Left ventricle myocardium inferior (tissue), 1 donor: ENCODE results near the gene HOXC10. TPM values are rescaled to one million over a fixed set of nuclear protein-coding genes. Genes with fewer than 3 reads are reported as not detected.

ENCODE experiments used
- DNase-seq: peaks from one replicate; pipeline ENCODE4 v3.0.0-alpha.2; 2020
- H3K27ac ChIP-seq: fragments of 200-600 bp; replicated peaks from 2 replicates; pipeline ENCODE4 v1.8.0; 2021
- H3K27me3 ChIP-seq: fragments of 200-600 bp; 2 replicates; pipeline ENCODE4 v1.8.0; 2021; ENCODE audit warnings: low read depth
- H3K36me3 ChIP-seq: fragments of 200-600 bp; 2 replicates; pipeline ENCODE4 v1.8.0; 2021
- H3K4me1 ChIP-seq: fragments of 200-600 bp; 2 replicates; pipeline ENCODE4 v1.8.0; 2021
- H3K4me3 ChIP-seq: fragments of 200-600 bp; 2 replicates; pipeline ENCODE4 v1.8.0; 2021; ENCODE audit warnings: mild to moderate bottlenecking, moderate library complexity
- H3K9me3 ChIP-seq: fragments of 200-600 bp; replicated peaks from 2 replicates; pipeline ENCODE4 v1.8.0; 2021
- intact Hi-C: fragments of 100-400 bp; cut with micrococcal nuclease; formaldehyde crosslinking; loops from one replicate; pipeline ENCODE4 v1.11.0; 2022
- total RNA-seq: library from RNA; stranded (reverse); fragmentation: NEBNext Ultra II Directional; extraction: Animal tissue kit (Norgen Biotek cat#: 25700); gene quantifications from one replicate; pipeline ENCODE4 v1.2.1, GENCODE V29; 2021
- TF ChIP-seq, protein P1 (sequence below): fragments of 200-600 bp; IDR thresholded peaks from 2 replicates; pipeline ENCODE4 v1.8.0; 2021; ENCODE audit warnings: antibody characterized with exemption, mild to moderate bottlenecking, borderline replicate concordance
- donor health status: DM: no; HTN: yes; CAD: no; lungs with severe emphysema.

HOXC10 gene
- total RNA-seq, 1 donor from 2014 or later = not detected

DNA sequence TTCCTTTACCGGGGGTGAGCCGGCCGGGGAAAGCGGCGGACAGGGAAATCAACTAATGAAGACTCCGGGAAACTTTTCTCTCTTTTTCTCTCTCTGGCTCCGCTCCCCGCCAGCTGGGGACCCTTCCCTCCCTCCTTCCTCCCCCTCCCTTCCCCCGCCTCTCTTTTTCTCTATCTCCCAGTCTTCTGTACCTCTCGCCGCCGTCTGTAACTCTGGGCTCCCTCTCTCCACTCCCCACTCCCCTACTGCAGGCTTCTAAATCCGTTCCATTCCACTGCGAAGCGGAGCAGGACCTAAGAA lies 18.9 kb upstream of the HOXC10 start:
- H3K4me1 ChIP-seq = peaks cover 17% of the 10 kb centered on the region
- intact Hi-C loops = no loop called here
- H3K36me3 ChIP-seq = no peaks in the 10 kb centered on the region
- H3K4me3 ChIP-seq = no peak overlapping the region
- no peaks in the 10 kb centered on the region for H3K9me3 ChIP-seq
- no peak for DNase-seq
- TF ChIP-seq, protein P1, sequence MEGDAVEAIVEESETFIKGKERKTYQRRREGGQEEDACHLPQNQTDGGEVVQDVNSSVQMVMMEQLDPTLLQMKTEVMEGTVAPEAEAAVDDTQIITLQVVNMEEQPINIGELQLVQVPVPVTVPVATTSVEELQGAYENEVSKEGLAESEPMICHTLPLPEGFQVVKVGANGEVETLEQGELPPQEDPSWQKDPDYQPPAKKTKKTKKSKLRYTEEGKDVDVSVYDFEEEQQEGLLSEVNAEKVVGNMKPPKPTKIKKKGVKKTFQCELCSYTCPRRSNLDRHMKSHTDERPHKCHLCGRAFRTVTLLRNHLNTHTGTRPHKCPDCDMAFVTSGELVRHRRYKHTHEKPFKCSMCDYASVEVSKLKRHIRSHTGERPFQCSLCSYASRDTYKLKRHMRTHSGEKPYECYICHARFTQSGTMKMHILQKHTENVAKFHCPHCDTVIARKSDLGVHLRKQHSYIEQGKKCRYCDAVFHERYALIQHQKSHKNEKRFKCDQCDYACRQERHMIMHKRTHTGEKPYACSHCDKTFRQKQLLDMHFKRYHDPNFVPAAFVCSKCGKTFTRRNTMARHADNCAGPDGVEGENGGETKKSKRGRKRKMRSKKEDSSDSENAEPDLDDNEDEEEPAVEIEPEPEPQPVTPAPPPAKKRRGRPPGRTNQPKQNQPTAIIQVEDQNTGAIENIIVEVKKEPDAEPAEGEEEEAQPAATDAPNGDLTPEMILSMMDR = no peak
- peaks cover 100% of the 10 kb centered on the region for H3K27me3 ChIP-seq
- no peak overlapping the region for H3K27ac ChIP-seq

DNA sequence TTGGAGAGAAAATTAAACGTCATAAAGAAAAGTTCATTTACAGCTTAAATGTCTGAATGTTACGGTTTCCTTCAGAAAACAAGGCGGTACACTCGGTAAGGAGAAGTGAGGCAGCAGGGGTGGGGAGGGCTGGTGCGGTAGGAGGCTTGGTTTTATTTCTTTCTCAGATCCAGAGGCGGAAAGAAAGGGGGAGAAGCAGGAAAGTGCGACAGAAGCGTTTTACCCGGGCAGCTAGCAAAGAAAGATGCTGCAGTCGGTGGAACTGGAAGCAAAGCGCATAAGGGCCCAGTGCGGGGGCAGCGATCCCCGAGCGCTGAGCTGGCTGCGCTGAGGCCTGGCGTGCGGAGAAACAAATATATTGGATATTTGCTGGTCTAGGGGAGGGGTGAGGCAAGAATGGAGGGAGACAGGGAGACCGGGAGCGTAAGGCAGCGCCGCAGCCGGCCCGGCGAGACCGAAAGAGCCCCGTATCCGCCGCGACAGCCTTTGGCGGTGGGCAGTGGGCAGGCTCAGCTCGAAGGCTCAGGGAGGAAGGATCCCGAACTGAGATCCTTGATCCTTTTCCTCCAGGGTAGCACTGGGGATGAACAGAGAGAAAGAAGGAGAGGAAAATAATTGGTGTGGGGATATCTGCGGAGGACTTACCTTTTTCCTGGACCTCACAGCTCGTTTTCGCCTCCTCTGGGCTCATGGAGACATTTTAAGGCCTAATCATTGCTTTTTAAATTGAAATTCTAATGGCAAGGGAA lies 18.4 kb upstream of the HOXC10 start:
- no peak overlapping the region for H3K27ac ChIP-seq
- no peaks in the 10 kb centered on the region for H3K9me3 ChIP-seq
- intact Hi-C loops = no loop called here
- peaks cover 100% of the 10 kb centered on the region for H3K27me3 ChIP-seq
- H3K36me3 ChIP-seq = no peaks in the 10 kb centered on the region
- TF ChIP-seq, protein P1 = no peak
- H3K4me1 ChIP-seq = peaks cover 14% of the 10 kb centered on the region
- no peak for DNase-seq
- peak overlapping the region; percentile 3 for H3K4me3 ChIP-seq

DNA sequence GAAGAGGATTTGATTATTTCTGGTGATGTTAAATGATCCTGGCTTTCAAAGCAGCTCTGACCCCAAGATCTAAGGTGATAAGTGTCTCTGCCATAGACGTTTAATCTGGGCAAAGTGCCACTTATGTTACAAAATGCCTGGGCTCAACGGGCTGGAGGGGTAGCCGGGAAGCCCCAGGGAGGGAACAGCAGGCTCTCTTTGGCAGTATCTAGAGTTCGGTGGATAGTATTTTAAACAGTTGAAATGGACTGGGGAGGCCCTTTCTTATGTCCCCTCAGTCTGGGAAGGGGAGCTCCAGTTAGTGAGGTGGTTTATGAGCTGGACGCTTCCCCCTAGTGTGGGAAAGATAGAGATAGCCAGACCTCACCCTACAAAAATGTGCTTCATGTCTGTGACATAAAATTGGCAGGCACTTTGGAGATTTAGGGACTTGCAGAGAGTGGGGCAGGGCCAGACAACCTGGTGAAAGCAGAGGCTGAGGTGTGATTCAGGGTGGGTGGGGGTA lies 17.5 kb upstream of the HOXC10 start:
- peaks cover 100% of the 10 kb centered on the region for H3K27me3 ChIP-seq
- intact Hi-C loops = no loop called here

DNA sequence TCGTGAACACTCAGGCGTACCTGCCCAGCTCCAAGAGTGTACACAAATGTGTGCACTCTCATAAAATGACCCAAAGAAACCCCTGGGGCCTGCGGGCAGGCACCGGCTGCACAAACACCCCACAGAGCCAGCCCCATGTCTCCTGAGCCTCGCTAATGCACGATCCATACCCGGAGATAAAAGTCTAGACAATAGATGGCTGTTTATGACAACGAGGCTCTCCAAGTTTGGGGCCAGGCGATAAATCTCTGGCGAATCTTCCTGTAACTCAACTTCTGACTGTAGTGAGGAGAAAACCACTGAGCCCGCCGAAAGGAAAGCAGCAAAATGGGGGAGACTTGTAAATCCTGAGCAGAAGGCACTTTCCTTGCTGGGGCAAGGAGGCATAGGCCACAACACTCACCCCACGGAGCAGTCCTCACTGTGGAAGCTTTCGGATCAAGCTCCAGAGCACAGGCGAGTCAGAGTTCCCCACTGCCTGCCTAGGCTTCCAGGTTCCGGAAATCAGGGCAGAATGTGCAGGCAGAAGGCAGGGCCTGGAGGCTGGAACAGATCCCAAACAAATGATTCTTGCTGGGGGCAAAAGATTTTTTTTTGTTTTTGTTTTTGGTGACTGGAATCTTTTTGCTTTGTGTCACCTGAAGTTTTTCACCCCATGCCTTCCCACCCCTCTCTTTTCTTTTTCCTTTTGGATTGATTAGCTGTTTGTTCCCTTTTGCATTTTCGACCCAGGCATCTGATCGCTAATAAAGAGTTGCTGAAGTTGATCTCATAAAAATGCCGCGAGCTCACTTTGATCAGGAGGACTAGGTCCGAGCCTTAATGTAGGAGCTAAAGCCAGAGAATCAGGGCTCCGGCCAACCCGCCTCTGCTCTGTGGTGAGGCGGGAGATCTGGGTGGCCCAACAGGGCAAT lies 16.5 kb upstream of the HOXC10 start:
- intact Hi-C loops = no loop called here
- Histone ChIP-seq H3K27ac (no peak overlapping the region), H3K4me1 (peaks cover 19% of the 10 kb centered on the region), H3K9me3 (no peaks in the 10 kb centered on the region), H3K36me3 (no peaks in the 10 kb centered on the region), H3K27me3 (peaks cover 100% of the 10 kb centered on the region), H3K4me3 (no peak overlapping the region)
- no peak for DNase-seq
- TF ChIP-seq, protein P1 = no peak

More for the DNA sequence above, 17.5 kb upstream of the HOXC10 start:
- H3K36me3 ChIP-seq = no peaks in the 10 kb centered on the region
- H3K4me1 ChIP-seq = peaks cover 14% of the 10 kb centered on the region
- H3K4me3 ChIP-seq = no peak overlapping the region
- no peak overlapping the region for H3K27ac ChIP-seq
- no peak for DNase-seq
- no peaks in the 10 kb centered on the region for H3K9me3 ChIP-seq
- TF ChIP-seq, protein P1 = no peak

DNA sequence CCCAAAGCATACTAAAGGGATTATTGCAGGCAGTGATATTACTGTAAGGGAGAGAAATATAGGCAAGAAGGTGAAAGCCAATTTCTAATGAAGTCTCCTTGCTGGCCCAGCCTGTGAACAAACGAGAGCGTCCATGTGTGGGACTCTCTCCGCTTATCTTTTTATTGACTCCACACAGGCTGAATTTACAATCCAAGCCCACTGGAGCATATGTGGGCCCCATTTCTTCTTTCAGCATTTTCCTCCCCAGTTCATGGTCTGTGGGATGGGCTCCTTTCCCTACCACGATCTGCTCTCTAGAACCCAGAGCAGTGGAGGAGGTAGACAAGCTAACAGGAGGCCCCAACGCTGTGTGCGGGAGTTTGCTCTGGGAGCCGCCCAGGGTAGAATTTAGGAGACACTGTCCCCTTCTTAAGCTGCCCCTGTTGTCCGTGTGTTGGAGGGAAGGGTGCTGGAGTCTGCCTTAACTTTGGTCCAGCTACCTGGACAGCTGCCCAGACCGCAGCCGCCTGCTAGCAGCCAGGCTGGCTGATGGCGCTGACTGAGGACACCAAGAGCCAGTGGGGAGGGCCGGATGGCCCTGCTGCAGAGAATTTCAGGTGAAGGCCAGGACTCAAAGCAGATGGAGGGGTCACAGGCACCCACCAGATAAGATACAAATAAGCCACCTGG lies 15.2 kb upstream of the HOXC10 start:
- H3K9me3 ChIP-seq = no peaks in the 10 kb centered on the region
- no peaks in the 10 kb centered on the region for H3K36me3 ChIP-seq
- TF ChIP-seq, protein P1 = no peak
- H3K4me3 ChIP-seq = no peak overlapping the region
- intact Hi-C loops = no loop called here
- H3K27ac ChIP-seq = no peak overlapping the region
- no peak for DNase-seq
- H3K27me3 ChIP-seq = peaks cover 100% of the 10 kb centered on the region
- H3K4me1 ChIP-seq = peaks cover 30% of the 10 kb centered on the region
